Activated CD8-positive, alpha-beta T cell treated with anti-CD3 and anti-CD28 coated beads for 36 hours (primary cell): ENCODE data around the gene ZNF418. TPM values are rescaled to one million over a fixed set of nuclear protein-coding genes. Genes with fewer than 3 reads are reported as not detected.

ENCODE experiments used
- ATAC-seq: fragments of 200-7000 bp; cut with Tn5 transposase; one replicate; pipeline ENCODE4 v1.10.0; 2021; ENCODE audit warnings: mild to moderate bottlenecking, moderate library complexity
- CTCF ChIA-PET: fragments of 350-600 bp; sonication (Branson Sonifier 250); formaldehyde crosslinking; loops from one replicate; lab custom pipeline; 2021; ENCODE audit warnings: antibody characterized with exemption; lab: Charles Lee
- POLR2A ChIA-PET: fragments of 350-600 bp; sonication (Branson Sonifier 250); formaldehyde crosslinking; loops from one replicate; lab custom pipeline; 2021; ENCODE audit warnings: antibody characterized with exemption; lab: Charles Lee
- DNase-seq: peaks from one replicate; pipeline ENCODE4 v3.0.0-alpha.2; 2020
- H3K27ac Mint-ChIP-seq: one replicate; pipeline ENCODE4 v1.8.0; 2021; ENCODE audit warnings: mild to moderate bottlenecking, mixed read lengths
- H3K27me3 Mint-ChIP-seq: one replicate; pipeline ENCODE4 v1.8.0; 2021; ENCODE audit warnings: mixed read lengths
- H3K36me3 Mint-ChIP-seq: one replicate; pipeline ENCODE4 v1.8.0; 2021; ENCODE audit warnings: low read depth, mixed read lengths
- H3K4me1 Mint-ChIP-seq: one replicate; pipeline ENCODE4 v1.8.0; 2021; ENCODE audit warnings: low read depth, mixed read lengths
- H3K4me3 Mint-ChIP-seq: one replicate; pipeline ENCODE4 v1.8.0; 2021; ENCODE audit warnings: mild to moderate bottlenecking, moderate library complexity, mixed read lengths
- H3K9me3 Mint-ChIP-seq: one replicate; pipeline ENCODE4 v1.8.0; 2021; ENCODE audit warnings: mixed read lengths
- intact Hi-C: fragments of 100-400 bp; cut with micrococcal nuclease; formaldehyde crosslinking; loops from one replicate; pipeline ENCODE4 v1.10.0; 2022
- total RNA-seq, 2 experiments: library from RNA; stranded (reverse); gene quantifications; one replicate each; pipeline ENCODE4 v1.2.3, GENCODE V29; 2021
- TF ChIP-seq, protein P1 (sequence below): fragments of 200-600 bp; IDR thresholded peaks from one replicate; pipeline ENCODE4 v1.8.0; 2022; ENCODE audit warnings: antibody characterized with exemption, mild to moderate bottlenecking

The ZNF418 gene
- total RNA-seq, 2 experiments from 2014 or later, result 4.1 to 5.0 TPM

DNA sequence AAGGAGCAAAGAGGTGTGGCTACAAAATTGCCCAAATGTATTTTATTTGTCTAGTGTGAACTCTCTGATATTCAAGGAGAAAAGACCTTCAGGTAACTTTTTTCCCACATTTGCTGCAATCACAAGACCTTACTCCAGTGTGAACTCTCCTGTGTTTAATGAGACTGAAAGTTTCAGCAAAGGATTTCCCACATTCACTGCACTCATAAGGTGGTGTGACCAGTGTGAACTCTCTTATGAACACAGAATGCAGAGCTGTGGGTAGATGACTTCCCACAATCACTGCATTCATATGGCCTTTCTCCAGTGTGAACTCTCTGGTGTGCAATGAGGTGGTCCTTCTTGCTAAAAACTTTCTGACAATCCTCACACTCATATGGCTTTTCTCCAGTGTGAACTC is 62.8 kb downstream of the ZNF418 start:
- intact Hi-C loops, result no loop called here
- ChIA-PET POLR2A (interaction anchor here (0.7 to 3.0 kb wide), 5 partner anchors 9 to 695 kb away, joined by 3 to 10 read pairs (median 4); partner anchors contain the start of gene ZNF587), CTCF (no interaction called here)
- ATAC-seq (no peak), DNase-seq (no peak)
- no peak overlapping the region for H3K27ac Mint-ChIP-seq
- H3K4me1 Mint-ChIP-seq, result no peaks in the 10 kb centered on the region
- H3K9me3 Mint-ChIP-seq, result peaks cover 58% of the 10 kb centered on the region
- no peak overlapping the region for H3K4me3 Mint-ChIP-seq
- peaks cover 89% of the 10 kb centered on the region for H3K36me3 Mint-ChIP-seq
- TF ChIP-seq, protein P1, sequence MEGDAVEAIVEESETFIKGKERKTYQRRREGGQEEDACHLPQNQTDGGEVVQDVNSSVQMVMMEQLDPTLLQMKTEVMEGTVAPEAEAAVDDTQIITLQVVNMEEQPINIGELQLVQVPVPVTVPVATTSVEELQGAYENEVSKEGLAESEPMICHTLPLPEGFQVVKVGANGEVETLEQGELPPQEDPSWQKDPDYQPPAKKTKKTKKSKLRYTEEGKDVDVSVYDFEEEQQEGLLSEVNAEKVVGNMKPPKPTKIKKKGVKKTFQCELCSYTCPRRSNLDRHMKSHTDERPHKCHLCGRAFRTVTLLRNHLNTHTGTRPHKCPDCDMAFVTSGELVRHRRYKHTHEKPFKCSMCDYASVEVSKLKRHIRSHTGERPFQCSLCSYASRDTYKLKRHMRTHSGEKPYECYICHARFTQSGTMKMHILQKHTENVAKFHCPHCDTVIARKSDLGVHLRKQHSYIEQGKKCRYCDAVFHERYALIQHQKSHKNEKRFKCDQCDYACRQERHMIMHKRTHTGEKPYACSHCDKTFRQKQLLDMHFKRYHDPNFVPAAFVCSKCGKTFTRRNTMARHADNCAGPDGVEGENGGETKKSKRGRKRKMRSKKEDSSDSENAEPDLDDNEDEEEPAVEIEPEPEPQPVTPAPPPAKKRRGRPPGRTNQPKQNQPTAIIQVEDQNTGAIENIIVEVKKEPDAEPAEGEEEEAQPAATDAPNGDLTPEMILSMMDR, result no peak
- no peaks in the 10 kb centered on the region for H3K27me3 Mint-ChIP-seq

Other genes with a start within 250 kb of the ZNF418 start
- gene ZNF154, start 226.2 kb downstream of the ZNF418 start, total RNA-seq, result 1 to 10 TPM; 3.6 to 3.8 TPM
- gene ZNF671, start 207.8 kb downstream of the ZNF418 start, total RNA-seq, result 10 to 100 TPM in 1 of 2 experiments, 1 to 10 TPM in 1; 7.1 to 10.5 TPM
- gene ZNF776, start 188.6 kb downstream of the ZNF418 start, total RNA-seq, result 10 to 100 TPM in 1 of 2 experiments, 1 to 10 TPM in 1; 9.8 to 11.0 TPM
- gene ZNF586, start 165.7 kb downstream of the ZNF418 start, total RNA-seq, result 10 to 100 TPM; 16.7 to 21.8 TPM
- gene ZNF552, start 120.5 kb downstream of the ZNF418 start, total RNA-seq, result 1 to 10 TPM; 6.5 to 6.7 TPM
- gene ZNF587B, start 105.1 kb downstream of the ZNF418 start, total RNA-seq, result 10 to 100 TPM; 19.8 to 20.2 TPM
- gene ZNF587, start 85.5 kb downstream of the ZNF418 start, total RNA-seq, result 10 to 100 TPM; 23.6 to 24.1 TPM
- 10 to 100 TPM; 25.0 to 27.9 TPM for gene ZNF814, start 46.4 kb downstream of the ZNF418 start, total RNA-seq
- gene ZNF417, start 18.8 kb downstream of the ZNF418 start, total RNA-seq, result 10 to 100 TPM; 11.8 to 12.1 TPM
- 1 to 10 TPM; 5.9 to 6.2 TPM for gene ZNF256, start 12.3 kb upstream of the ZNF418 start, total RNA-seq
- gene C19orf18, start 39.1 kb upstream of the ZNF418 start, total RNA-seq, result under 1 TPM; 0.29 to 0.34 TPM
- gene ZNF606, start 67.4 kb upstream of the ZNF418 start, total RNA-seq, result 10 to 100 TPM in 1 of 2 experiments, 1 to 10 TPM in 1; 7.5 to 10.0 TPM
- gene ZSCAN1, start 98.6 kb upstream of the ZNF418 start, total RNA-seq, result not detected
- gene ZNF135, start 123.9 kb upstream of the ZNF418 start, total RNA-seq, result 1 to 10 TPM; 1.2 to 1.4 TPM
- gene ZSCAN18, start 162.8 kb upstream of the ZNF418 start, total RNA-seq, result 10 to 100 TPM; 27.0 to 31.7 TPM
- 1 to 10 TPM; 6.0 to 6.2 TPM for gene ZNF329, start 215.4 kb upstream of the ZNF418 start, total RNA-seq
- gene ZNF274, start 247.7 kb upstream of the ZNF418 start, total RNA-seq, result 10 to 100 TPM; 24.0 to 25.9 TPM